Hematopoietic multipotent progenitor cell (in vitro differentiated cells): ENCODE measurements around the gene RNU1-3. TPM values are rescaled to one million over a fixed set of nuclear protein-coding genes. Genes with fewer than 3 reads are reported as not detected.
"Not testable (repeated sequence)": the region's sequence is repeated elsewhere in the genome, so short reads cannot be mapped to it uniquely, and the experiment has no call there.

ENCODE experiments used
- DNase-seq, 3 donors: peaks; one replicate each; pipeline ENCODE4 v3.0.0-alpha.2; 2011 to 2015; ENCODE audit warnings: low read depth in 2 of 3, low spot score in 2 of 3
- total RNA-seq: library from RNA; depleted of rRNA; stranded (reverse); fragments of >200 nt; gene quantifications from one replicate; pipeline ENCODE4 v1.2.3, GENCODE V29; 2012

The RNU1-3 gene
- total RNA-seq, 1 donor = under 0.01 TPM

DNA sequence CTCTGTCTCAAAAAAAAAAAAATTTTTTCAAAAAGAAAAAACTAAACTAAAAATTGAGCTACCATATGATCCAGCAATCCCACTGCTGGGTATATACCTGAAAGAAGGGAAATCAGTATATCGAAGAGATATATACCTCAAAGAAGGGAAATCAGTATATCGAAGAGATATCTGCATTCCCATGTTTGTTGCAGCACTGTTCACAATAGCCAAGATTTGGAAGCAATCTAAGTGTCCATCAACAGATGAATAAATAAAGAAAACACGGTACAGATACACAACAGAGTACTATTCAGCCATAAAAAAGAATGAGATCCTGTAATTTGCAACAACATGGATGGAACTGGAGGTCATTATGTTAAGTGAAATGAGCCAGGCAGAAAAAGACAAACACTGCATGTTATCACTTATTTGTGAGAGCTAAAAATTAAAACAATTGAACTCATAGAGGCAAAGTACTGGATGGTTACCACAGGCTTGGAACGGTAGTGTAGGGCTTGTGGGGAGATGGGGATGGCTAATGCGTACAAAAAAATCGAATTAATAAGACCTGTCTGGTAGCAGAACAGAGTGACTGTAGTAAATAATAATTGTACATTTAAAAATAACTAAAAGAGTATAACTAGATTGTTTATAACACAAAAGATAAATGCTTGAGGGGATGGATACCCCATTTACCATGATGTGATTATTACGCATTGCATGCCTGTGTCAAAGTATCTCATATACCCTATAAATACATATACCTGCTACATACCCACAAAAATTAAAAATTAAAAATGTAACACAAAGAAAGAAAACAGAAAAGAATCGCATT lies 25.4 kb downstream of the RNU1-3 start:
- DNase-seq = not testable (repeated sequence)

DNA sequence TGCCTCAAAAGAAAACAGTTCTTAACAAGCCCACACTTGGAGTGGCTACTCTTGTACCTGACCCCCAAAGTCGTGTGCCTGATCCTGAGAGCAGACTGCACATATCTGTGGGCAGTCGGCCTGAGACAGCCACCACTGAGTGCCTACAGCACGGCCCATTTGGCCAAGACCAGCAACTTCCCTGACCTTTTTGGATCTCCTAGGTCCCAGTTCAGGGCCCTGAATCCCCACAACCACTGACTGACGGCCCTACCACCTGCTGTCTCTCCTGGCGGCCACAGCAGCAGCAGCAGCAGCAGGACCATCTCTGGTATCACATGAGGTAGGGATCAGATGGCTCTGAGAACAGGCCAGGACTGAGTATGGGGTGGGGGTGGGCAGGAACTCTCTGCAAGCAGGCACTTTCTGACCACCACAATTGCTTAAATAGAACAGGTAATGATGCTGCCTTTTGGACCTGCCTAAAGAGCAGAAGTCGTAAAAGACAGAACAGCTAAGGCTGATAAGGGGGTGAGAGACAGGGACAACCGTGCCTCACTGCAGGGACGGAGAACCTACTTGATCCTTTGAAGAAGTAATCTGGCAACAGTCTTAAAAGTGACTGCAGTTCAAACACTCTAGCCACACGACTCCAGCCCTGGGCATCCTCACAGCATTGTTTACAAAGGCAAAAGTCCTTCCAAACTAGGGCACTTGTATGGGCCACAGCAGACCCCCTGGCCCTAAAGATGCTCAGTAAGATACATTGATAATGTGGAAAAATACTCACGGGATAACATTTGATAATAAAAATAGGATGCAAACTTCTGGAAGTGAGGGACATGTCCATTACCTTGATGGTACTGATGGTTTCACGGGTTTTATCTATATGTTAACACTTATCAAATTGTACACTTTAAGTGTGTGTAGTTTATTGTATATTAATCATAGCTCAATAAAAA lies 27.4 kb downstream of the RNU1-3 start:
- DNase-seq = not testable (repeated sequence)

DNA sequence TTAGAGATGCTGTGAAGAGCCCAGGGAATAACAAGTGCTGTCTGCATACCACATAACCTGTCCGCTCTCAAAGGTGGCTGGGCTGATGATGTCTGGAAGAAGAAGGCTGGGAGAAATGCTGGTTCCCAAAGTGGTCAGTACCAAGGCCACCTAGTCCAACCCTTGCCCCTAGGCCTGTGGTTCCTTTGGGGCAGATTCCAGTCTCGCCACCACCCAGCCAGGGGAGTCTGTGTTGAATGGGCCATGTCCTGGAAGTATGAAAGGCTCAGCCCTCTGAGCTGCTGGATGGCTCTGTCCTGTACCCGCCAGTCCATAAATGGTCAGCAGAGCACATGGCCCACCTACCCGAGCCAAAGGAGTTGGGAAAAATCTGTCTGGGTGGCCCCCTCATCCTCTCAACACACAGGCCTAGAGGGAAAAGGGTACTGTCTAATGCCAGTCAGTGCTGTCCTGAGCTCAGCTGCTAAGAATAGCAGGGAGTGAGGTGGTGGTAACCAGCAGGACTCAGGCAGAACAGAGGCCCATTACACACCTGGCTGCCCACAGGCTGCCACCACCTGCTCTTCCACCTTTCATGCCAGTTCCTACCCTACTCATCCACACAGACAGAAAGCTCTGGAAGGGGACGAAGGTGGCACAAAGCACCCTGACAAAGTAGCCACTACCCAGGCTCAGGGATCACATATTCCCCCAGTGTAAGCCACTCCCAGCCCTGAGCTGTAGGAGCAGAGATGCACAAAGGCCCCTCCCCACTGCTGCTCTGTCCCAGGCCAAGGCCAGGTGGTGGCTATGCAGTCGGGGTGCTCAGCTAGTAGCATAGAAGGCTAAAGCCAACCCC lies 28.6 kb downstream of the RNU1-3 start:
- not testable (repeated sequence) for DNase-seq

DNA sequence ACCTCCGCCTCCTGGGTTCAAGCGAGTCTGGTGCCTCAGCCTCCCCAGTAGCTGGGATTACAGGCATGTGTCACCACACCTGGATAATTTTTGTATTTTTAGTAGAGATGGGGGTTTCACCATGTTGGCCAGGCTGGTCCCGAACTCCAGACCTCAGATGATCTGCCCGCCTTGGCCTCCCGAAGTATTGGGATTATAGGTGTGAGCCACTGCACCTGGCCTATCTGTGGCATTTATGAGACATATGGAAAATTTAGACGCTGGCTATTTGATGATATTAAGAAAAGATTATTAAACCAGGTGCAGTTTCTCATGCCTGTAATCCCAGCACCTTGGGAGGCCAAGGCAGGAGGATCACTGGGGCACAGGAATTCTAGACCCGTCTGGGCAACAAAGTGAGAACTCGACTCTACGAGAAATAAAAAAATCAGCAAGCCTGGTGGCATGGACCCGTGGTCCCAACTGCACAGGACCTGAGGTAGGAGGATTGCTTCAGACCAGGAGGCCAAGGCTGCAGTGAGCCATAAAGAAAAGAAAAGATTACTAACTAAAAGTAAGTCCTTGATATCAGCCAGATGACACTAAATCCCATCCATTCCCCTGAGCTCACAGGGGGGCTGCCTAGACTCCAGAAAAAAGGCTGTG lies 30.1 kb downstream of the RNU1-3 start:
- not testable (repeated sequence) for DNase-seq

DNA sequence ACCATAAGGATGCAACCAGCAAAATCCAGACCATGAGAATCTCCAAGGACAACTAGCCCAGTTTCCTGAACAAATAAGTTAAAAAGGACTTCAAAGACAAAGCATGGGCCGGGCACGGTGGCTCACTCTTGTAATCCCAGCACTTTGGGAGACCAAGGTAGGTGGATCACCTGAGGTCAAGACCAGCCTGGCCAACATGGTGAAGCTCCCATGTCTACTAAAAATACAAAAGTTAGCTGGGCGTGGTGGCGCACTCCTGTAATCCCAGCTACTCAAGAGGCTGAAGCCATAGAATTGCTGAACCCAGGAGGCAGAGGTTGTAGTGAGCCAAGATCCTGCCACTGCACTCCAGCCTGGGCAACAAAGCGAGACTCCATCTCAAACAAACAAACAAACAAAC lies 30.8 kb downstream of the RNU1-3 start:
- not testable (repeated sequence) for DNase-seq

DNA sequence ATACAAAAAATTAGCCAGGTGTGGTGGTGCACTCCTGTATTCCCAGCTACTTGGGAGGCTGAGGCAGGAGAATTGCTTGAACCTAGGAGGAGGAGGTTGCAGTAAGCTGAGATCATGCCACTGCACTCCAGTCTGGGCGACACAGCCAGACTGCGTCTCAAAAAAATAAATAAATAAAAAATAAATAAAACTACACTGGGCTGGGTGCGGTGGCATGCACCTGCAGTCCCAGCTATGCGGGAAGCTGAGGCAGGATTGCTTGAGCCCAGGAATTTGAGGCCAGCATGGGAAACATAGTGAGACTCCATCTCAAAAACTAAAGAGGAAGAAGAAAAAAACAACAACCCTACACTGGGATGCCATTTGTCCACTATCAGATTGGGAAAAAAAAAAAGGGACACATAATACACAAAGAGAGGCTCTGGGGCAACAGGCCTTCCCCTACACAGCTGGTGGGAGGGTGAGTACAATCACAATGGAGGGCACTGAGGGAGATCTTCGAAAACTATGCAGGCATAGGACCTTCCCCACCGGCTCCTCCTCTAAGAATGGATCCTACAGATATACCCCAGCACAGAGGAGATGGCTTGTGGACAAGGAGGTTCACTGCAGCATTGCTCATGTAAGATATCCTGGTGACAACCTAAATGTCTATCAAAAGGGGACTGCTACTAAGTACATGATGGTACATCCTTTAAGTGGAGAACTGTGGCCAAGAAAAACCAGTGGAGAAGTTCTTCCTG lies 33.0 kb downstream of the RNU1-3 start:
- not testable (repeated sequence) for DNase-seq

DNA sequence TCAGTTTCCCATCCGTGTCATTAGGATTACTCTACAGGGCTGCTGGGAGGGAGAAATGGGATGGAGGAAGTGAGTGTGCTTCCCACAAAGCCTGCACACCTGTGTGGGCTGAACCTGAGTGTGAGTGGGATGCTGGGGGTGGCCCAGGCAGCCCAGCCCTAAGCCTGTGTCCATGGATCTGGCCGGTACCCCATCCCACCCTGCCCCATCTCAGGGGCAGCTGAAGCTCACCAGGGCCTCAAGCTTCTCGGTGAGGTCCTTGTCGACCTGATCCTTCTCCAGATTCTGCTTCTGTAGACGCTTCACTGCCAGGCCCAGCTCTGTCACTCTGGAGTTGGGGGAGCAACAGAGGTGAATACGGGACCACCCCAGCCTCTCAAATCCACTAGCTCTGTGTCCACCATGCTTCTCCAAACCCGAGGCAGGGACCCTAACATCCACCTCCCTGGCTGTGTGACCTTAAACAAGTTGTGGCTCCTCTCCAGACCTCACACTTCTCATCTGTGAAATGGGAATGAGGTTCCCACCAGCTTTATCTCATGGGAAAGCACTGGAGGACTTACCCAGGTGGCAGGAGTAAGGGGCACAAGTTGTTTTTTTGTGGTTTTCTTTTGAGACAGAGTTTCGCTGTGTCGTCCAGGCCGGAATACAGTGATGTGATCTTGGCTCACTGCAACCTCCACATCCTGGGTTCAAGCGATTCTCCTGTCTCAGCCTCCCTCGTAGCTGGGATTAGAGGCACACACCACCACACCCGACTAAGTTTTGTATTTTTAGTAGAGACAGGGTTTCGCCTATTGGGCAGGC lies 34.5 kb downstream of the RNU1-3 start:
- not testable (repeated sequence) for DNase-seq

DNA sequence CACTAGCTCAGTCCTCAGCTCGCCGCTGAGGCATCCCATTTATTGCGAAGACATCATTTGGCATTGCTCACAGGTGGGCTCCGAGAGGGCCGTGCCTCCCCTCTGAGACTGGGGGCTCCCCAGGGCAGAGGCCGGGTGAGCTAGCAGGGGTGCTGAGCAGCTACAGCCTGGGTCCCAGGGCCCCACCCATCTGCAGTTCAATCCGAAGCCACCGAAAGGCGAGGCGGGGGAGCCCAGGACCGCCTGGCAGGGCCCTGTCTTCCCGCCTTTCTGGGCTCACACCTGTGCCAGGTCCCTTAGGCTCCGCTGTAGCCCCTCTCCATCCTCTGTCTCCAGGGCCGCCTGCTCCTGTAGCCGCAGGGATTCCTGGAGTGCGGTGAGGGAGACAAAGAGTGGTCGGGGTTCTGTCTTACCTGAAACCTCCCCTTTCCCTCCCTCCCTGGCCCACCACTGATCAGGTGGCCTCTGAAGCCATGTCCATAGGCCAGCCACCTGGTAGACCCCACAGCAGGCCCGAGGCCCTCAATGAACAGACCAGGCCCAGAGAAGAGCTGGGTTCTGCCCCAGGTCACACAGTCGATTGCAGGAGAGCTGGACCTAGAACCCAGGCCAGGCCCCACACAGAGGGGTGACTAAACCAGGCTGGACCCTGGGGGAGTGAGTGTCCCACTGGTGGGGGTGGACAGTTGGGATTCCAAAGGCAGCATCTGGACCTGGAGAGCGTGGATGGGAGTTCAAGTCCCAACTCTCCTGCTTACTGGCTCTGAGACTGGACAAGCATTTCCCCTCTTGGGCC lies 35.3 kb downstream of the RNU1-3 start:
- no peak for DNase-seq

DNA sequence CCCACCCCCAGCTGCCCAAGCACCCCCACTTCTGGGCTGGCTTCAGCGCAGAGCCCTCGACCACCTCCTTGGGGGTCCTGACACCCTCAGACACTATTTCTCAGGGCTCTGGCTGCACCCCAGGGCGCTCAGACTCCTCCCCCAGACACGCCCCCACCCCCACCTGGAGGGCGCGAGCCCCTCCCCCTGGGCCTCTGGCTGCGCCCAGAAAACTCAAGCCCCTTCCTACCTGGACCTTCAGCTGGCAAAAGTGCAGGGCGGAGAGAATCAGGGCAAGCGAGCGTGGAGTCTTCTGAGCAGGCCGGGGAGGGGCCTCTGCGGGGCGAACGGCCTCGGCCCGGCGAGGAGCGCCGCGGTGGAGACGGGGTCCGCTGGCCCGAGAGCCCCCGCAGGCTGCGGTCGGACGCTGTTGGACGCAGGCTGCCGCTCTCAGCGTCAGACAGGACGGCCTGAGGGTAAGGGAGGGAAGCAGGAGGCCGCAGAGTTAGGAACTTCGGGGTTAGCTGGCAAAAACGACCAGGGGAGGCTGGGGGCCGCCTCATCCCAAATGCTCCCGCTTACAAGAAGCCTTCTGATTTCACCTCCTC lies 36.0 kb downstream of the RNU1-3 start:
- DNase-seq = no peak

DNA sequence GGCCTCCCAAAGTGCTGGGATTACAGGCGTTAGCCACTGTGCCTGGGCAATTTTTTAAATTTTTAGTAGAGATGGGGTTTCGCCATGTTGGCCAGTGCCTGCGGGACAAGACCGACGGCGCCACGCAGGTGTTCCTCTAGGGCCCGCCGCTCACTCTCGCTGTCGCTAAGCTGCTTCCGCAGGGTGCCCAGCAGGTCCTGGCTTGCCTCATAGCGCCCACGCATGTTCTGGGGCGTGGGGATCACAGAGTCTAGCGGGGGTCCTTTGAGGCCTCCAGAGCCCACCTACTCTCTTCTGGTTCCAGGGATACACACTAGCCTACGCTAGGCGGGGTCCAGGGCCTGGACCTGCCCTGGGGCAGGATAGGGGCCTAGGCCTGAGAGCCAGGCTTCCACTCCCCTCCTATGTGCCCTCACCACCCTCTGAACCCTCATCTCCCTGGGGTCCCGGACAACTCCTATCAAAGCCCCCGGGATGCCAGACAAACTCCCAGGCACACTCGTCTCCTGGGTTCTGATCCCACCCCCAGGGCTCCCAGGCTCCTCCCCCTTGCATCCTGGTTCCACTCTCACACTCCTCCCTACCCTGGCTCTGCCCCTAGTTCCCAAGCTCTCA lies 36.7 kb downstream of the RNU1-3 start:
- DNase-seq = not testable (repeated sequence)

DNA sequence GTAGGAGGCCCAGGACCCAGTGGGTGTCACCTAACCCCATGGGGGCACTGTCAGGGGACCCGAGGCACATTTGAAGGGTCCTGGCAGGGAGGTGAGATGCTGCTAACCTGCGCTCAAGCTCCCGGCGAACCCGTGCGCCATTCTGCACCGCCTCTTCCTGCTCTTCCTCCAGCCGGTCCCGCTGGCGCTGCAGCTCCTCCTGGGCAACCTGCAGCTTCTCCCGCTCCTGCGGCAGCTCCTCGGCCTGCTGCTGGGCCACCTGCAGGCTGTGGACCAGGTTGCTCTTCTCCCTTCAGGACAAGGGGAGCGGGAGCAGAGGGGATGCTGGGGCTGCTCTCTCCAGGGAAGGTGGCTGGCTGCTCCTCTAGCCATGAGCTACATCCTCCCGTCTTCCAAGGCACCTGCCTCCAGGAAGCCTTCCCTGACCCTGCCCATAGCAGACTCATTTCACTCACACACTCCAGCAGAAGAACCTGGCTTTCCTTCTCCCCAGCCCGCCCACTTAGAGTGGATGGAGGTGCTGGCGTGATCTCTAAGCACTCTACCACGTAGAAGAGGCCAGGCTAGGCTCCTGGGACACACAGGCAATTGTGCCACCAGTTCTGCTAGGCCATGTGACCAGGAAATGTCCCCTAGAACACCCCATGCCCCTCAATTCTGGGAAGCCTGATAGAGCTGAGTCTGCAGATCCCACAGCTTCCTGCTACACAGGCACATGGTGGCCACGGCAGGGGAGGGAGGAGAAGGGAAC lies 38.2 kb downstream of the RNU1-3 start:
- no peak for DNase-seq

DNA sequence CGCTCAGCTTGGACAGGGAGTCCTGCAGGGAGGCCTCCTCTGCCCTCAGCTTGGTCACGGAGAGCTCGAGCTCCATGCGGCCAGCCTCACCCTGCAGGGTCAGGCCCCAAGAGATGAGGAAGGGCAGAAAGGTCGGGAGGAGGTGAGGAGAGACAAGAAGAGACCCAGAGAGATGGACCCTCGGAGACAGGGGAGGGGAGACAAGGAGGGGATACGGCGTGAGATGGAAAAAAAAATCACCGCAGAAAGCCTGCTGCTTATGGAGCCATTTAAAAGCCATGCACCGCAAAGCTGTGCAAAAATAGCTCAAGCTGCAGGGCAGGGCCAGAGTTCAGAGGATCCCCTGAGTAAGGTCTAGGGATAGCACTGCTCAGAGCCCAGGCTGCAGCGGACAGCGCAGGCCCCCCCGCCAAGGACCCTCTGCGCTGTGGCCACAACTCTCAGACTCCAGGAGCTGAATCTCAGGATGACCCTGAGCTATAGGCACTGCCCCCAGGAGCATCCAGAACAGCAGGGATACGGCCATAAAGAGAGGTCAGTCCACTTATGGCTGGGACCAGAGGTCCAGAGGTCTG lies 40.3 kb downstream of the RNU1-3 start:
- not testable (repeated sequence) for DNase-seq

DNA sequence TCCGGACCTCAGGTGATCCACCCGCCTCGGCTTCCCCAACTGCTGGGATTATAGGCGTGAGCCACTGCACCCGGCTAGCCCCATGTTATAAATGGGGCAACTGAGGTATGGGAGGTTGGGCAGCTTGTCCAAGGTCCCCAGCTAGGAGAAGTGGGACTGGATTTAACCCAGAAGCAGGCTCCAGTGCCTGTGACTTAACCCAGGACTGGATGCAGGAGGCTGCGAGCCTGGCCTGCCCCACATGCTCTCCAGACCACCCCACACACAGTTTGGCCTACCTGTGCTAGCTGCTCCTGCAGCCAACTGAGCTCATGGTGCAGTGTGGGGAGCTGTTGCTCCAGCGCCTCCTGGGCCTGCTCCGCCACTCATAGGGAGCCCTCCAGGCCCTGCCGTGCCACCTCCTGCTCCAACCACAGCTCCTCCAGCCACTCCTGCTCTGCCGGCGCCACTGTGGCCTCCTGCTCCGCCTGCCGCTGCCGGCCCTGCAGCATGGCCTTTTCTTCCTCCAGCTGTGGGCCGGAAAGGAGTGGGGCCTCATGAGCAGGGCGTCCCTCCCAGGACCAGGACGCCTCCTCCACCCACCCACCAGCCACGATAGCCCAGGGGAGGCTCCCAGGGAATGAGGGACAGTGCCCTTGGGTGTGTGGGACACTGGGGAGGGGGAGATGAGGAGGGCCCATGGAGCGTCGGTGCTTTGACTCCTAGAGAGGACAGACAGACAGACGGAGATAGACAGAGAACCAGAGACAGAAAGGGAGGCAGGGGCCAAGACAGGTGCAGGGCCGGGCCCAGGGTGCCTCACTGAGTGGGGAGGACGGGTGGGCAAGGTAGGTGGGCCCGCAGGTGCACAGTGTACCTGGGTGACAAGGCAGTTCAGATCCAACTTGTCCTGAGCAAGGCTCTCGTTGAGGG lies 41.0 kb downstream of the RNU1-3 start:
- no peak for DNase-seq

DNA sequence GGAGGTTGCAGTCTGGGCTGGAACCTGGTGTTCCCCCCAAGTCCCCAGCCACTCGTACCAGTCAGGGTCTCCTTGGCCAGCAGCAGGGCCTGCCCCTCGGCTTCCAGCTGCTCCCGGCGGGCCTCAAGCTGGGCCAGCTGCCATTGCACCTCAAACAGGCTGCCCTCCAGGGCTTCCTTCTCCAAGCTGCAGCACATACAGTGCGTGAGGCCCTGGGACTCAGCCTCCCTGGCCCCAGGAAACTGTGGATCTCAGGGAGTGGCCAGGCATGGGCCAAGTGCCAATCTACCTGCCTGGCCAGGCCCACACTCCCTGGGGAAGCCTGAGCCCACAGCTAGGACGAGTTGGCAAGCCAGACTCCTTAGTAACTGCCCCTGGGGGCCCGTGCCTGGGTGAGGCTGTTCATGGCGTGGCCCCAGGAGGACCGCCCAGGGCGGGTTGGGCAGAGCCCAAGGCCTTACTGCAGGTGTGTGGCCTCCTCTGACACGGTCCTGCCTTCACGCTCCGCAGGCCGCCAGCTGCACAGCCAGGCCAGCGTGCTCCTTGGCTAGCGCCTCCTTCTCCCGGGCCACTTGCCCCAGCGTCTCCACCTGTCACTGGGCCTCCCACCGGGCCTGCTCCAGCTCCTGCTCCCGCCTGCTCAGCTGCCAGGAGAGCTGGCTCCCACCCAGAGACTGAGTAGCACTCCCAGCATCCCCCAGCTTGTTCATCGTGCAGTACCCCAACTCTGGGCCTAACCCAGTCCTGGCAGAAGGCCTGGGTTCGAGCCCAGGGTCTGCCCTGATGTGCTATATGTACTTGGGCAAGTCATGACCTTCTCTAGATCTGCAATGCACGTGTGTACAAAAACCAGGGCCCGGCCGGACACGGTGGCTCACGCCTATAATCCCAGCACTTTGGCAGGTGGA lies 42.7 kb downstream of the RNU1-3 start:
- not testable (repeated sequence) for DNase-seq
